Measurements from ENCODE around the gene COL5A1.

GRCh38 chr9:134891053-134891452, 249.4 kb downstream of the COL5A1 start:
- TF ChIP-seq POLR2AphosphoS5 (IDR thresholded peaks at IDR 0.05; ENCODE audit: low read depth, low read length) (no peak), SIN3A (IDR thresholded peaks at IDR 0.05; ENCODE audit: borderline replicate concordance, insufficient read depth, low read length) (no peak)

Measured in PFSK-1 (cell line).